Transverse colon (tissue), 4 donors: ENCODE measurements around the gene DGKG. TPM values are rescaled to one million over a fixed set of nuclear protein-coding genes. Genes with fewer than 3 reads are reported as not detected.

Experiments used
- DNase-seq: peaks from one replicate; pipeline ENCODE4 v3.0.0-alpha.2; 2019
- H3K27ac ChIP-seq, 4 donors: fragments of 200-600 bp; sonication (generic); 2 replicates each; pipeline ENCODE4 v1.5.1; 2016 to 2018; ENCODE audit warnings: inconsistent platforms in 4 of 4
- H3K27me3 ChIP-seq: fragments of 200-600 bp; sonication (generic); 2 replicates; pipeline ENCODE4 v1.5.1; 2017; ENCODE audit warnings: inconsistent platforms
- H3K36me3 ChIP-seq, 4 donors: fragments of 200-600 bp; sonication (generic); 2 replicates each; pipeline ENCODE4 v1.5.1; 2017 to 2019; ENCODE audit warnings: inconsistent platforms in 4 of 4
- H3K4me1 ChIP-seq, 4 donors: fragments of 200-600 bp; sonication (generic); 2 replicates each; pipeline ENCODE4 v1.5.1; 2017 to 2020; ENCODE audit warnings: inconsistent platforms in 4 of 4
- H3K4me3 ChIP-seq, 4 donors: fragments of 200-600 bp; sonication (generic); 1 replicate in 1 of 4; 2 replicates in 3 of 4; pipeline versions ENCODE4 v1.5.1 to v1.6.1; 2017 to 2019; ENCODE audit warnings: inconsistent platforms in 4 of 4
- H3K9me3 ChIP-seq, 2 donors: fragments of 200-600 bp; sonication (generic); 2 replicates each; pipeline ENCODE4 v1.5.1; 2017 to 2019; ENCODE audit warnings: inconsistent platforms in 2 of 2
- CTCF ChIP-seq, 5 experiments: fragments of 200-600 bp in 3 of 5; fragments of 450-650 bp in 2 of 5; sonication (generic) in 3 of 5; IDR thresholded peaks; 1 replicate in 2 of 5; 2 replicates in 3 of 5; pipeline ENCODE4 v1.5.1; 2016 to 2017; ENCODE audit warnings: antibody characterized with exemption in 5 of 5, inconsistent platforms in 3 of 5, mild to moderate bottlenecking in 2 of 5, moderate library complexity in 1 of 5
- EP300 ChIP-seq: sonication (generic); formaldehyde crosslinking; IDR thresholded peaks from one replicate; pipeline ENCODE4 v1.6.1; 2017; ENCODE audit warnings: antibody characterized with exemption, low read depth
- POLR2A ChIP-seq: fragments of 450-650 bp; IDR thresholded peaks from one replicate; pipeline ENCODE4 v1.6.1; 2016; ENCODE audit warnings: antibody characterized with exemption, mild to moderate bottlenecking, moderate library complexity
- POLR2AphosphoS5 ChIP-seq, 3 donors: sonication (generic); formaldehyde crosslinking; IDR thresholded peaks; one replicate each; pipeline ENCODE4 v1.6.1; 2016; ENCODE audit warnings: antibody characterized with exemption in 3 of 3
- WGBS, 2 donors: methylation state at CpG; one replicate each; pipeline ENCODE4 v1.1.5; 2018; ENCODE audit warnings: low coverage in 1 of 2; 5-methylcytosine and 5-hydroxymethylcytosine counted together
- in situ Hi-C, 4 donors: fragments of 200-750 bp; cut with MboI; loops; one replicate each; pipeline versions ENCODE4 v1.15.0 to v1.15.1; 2017; ENCODE audit warnings: low sequenced_read_pairs in 3 of 4, low pct_ligation_motif_present in 1 of 4, low pct_unique_long_range_greater_than_20kb in 1 of 4
- intact Hi-C: fragments of 100-400 bp; cut with DNase I; formaldehyde crosslinking; loops from one replicate; pipeline ENCODE4 v1.15.1; 2023; ENCODE audit warnings: low total_unique reads
- total RNA-seq, 4 donors: library from RNA; depleted of rRNA; stranded (reverse); fragments of >200 nt; gene quantifications; one replicate each; pipeline ENCODE4 v1.1.0, GENCODE V29; 2016

The DGKG gene
- total RNA-seq, 4 donors from 2014 or later: 1.00 to 2.9 (median 1.8) TPM

DNA sequence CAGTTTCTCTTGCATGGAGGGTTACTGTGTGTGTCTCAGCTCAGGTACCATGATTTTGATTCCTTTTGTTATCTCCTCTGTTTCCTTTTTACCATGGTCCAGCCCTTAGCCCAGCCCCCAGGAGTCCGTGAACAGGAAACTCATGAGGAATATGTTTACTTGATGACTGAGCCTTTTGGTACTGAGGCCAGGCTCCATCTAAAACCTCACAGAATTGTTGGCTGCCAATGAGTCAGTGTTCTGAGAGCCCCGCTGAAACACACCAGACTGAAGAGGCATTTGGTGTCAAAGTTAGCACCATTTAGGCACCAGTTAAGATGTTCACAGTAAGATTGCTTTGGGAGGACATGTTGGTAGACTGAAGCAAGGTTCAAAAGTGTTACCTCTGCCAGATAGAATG, 80.9 kb downstream of the DGKG start:
- Histone ChIP-seq H3K9me3 (no peaks in the 10 kb centered on the region), H3K4me3 (no peak overlapping the region), H3K36me3 (no peaks in the 10 kb centered on the region), H3K27me3 (no peaks in the 10 kb centered on the region), H3K27ac (no peak overlapping the region), H3K4me1 (peaks cover 0 to 8% (median 0%) of the 10 kb centered on the region in 4 donors)
- WGBS, 2 donors: 31 to 34% methylated on average over 2 of the region's 2 CpGs
- in situ Hi-C loops: no loop called here
- intact Hi-C loops: no loop called here
- DNase-seq: no peak
- TF ChIP-seq CTCF (IDR thresholded peaks at IDR 0.05) (no peak), EP300 (no peak), POLR2AphosphoS5 (IDR thresholded peaks at IDR 0.05) (no peak), POLR2A (no peak)

DNA sequence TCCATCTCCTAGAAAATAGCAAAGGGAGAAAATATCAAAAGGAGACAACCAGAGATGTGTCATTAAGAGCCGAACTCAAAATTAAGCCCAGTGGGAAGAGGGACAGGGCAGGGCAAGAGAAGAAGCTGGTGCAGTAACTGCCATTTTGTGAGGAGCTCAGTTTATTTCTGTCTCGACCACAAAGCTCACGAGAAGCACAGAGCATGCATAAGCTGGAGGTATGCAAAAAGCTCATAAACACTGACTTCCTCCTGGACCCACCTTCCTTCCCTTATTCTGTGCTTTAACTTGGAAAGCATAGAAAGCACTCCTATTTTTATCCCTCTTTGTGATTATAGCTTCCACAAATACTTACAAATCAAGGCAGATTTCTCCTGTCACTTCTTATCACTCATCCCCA, 81.3 kb downstream of the DGKG start:
- Histone ChIP-seq H3K27ac (no peak overlapping the region), H3K4me3 (no peak overlapping the region), H3K36me3 (no peaks in the 10 kb centered on the region), H3K9me3 (no peaks in the 10 kb centered on the region), H3K27me3 (no peaks in the 10 kb centered on the region), H3K4me1 (peaks cover 0 to 8% (median 0%) of the 10 kb centered on the region in 4 donors)
- intact Hi-C loops (no loop called here), in situ Hi-C loops (no loop called here)
- no peak for DNase-seq
- 46% methylated on average over 3 of the region's 3 CpGs; no CpG with 5 or more reads in 1 of the 2 donors for WGBS, 2 donors
- no peak for TF ChIP-seq POLR2A

GRCh38 chr3:186277268-186277909, 84.6 kb downstream of the DGKG start:
- no peak overlapping the region for H3K27ac ChIP-seq
- H3K4me3 ChIP-seq: no peak overlapping the region
- in situ Hi-C loops: no loop called here
- no peaks in the 10 kb centered on the region for H3K9me3 ChIP-seq
- H3K36me3 ChIP-seq: no peaks in the 10 kb centered on the region
- WGBS, 2 donors: 42 to 57% methylated on average over 5 to 10 of the region's 10 CpGs
- TF ChIP-seq POLR2AphosphoS5 (IDR thresholded peaks at IDR 0.05) (no peak), CTCF (IDR thresholded peaks at IDR 0.05) (peak in 4 of 5 experiments; percentile 23 to 34 (median 26))
- DNase-seq: no peak
- intact Hi-C loops: loop anchor here (10.0 kb wide), 1 partner anchor 613 kb away; no protein-coding TSS in a partner anchor
- peaks cover 0 to 8% (median 0%) of the 10 kb centered on the region in 4 donors for H3K4me1 ChIP-seq
- no peaks in the 10 kb centered on the region for H3K27me3 ChIP-seq

- intact Hi-C loops: loop anchor here (10.0 kb wide), 1 partner anchor 611 kb away; no protein-coding TSS in a partner anchor
- Histone ChIP-seq H3K27me3 (no peaks in the 10 kb centered on the region), H3K36me3 (no peaks in the 10 kb centered on the region), H3K4me3 (no peak overlapping the region), H3K4me1 (no peaks in the 10 kb centered on the region), H3K27ac (no peak overlapping the region), H3K9me3 (no peaks in the 10 kb centered on the region)
- 94 to 96% methylated on average over 4 to 5 of the region's 5 CpGs for WGBS, 2 donors
- TF ChIP-seq POLR2A (no peak), CTCF (IDR thresholded peaks at IDR 0.05) (no peak), POLR2AphosphoS5 (IDR thresholded peaks at IDR 0.05) (no peak), EP300 (no peak)
- in situ Hi-C loops: no loop called here
- no peak for DNase-seq
Observed at GRCh38 chr3:186275436-186275835, 86.6 kb downstream of the DGKG start.
